Bronchial epithelial cell (primary cell): ENCODE measurements around the gene PRDX2. TPM values are rescaled to one million over a fixed set of nuclear protein-coding genes. Genes with fewer than 3 reads are reported as not detected.

ENCODE experiments used
- DNase-seq: peaks from one replicate; pipeline ENCODE4 v3.0.0-alpha.2; 2010; ENCODE audit warnings: low read depth
- FAIRE-seq: peaks from 2 replicates; lab custom pipeline; 2011; peaks lifted over from hg19 to GRCh38; lab: Jason Lieb, UNC
- H3K27me3 ChIP-seq: 2 replicates; pipeline ENCODE4 v1.5.1; 2011; ENCODE audit warnings: low read length; ENCODE audit not compliant: control insufficient read depth, insufficient read depth
- H3K36me3 ChIP-seq: 2 replicates; pipeline ENCODE4 v1.5.1; 2011; ENCODE audit warnings: low read length; ENCODE audit not compliant: control insufficient read depth, insufficient read depth
- H3K4me3 ChIP-seq: 2 replicates; pipeline ENCODE4 v1.5.1; 2011; ENCODE audit warnings: mild to moderate bottlenecking, low read depth, low read length, control low read depth
- CTCF ChIP-seq: IDR thresholded peaks from 2 replicates; pipeline ENCODE4 v1.5.1; 2011; ENCODE audit warnings: mild to moderate bottlenecking, moderate library complexity, low read length, control low read depth, inconsistent platforms; ENCODE audit not compliant: insufficient read depth, severe bottlenecking
- total RNA-seq: library from RNA; depleted of rRNA; stranded (reverse); fragments of >200 nt; gene quantifications from 2 replicates; pipeline ENCODE4 v1.2.1, GENCODE V29; 2014

PRDX2 gene
- total RNA-seq, 1 donor from 2014 or later: 157 TPM

GRCh38 chr19:12754465-12755196 lies 47.0 kb downstream of the PRDX2 start:
- H3K4me3 ChIP-seq: no peak overlapping the region
- no peaks in the 10 kb centered on the region for H3K36me3 ChIP-seq
- H3K27me3 ChIP-seq: peaks cover 3% of the 10 kb centered on the region
- DNase-seq (no peak), FAIRE-seq (no peak)
- TF ChIP-seq CTCF: no peak

- peaks cover 3% of the 10 kb centered on the region for H3K27me3 ChIP-seq
- H3K4me3 ChIP-seq: no peak overlapping the region
- no peak for TF ChIP-seq CTCF
- peaks cover 6% of the 10 kb centered on the region for H3K36me3 ChIP-seq
- FAIRE-seq (no peak), DNase-seq (no peak)
Observed at GRCh38 chr19:12752056-12752781, 49.4 kb downstream of the PRDX2 start.

- no peak within 1 kb of the TSS for H3K4me3 ChIP-seq
- DNase-seq (no peak), FAIRE-seq (no peak)
- H3K27me3 ChIP-seq: peaks cover 3% of the 10 kb centered on the region
- TF ChIP-seq CTCF: no peak
- peaks cover 9% of the 10 kb centered on the region for H3K36me3 ChIP-seq
Observed at GRCh38 chr19:12751635-12752034, 50.0 kb downstream of the PRDX2 start, which contains the start of gene BEST2. Gene BEST2 (plus strand): TSS chr19:12751791. CDS start chr19:12752593, 802 bp downstream.

- FAIRE-seq (peak; percentile 36), DNase-seq (peak; percentile 56)
- peaks cover 10% of the 10 kb centered on the region for H3K36me3 ChIP-seq
- TF ChIP-seq CTCF: no peak
- peaks cover 3% of the 10 kb centered on the region for H3K27me3 ChIP-seq
- no peak overlapping the region for H3K4me3 ChIP-seq
Observed at GRCh38 chr19:12750851-12751250, 50.7 kb downstream of the PRDX2 start.

- Histone ChIP-seq H3K4me3 (no peak overlapping the region), H3K36me3 (peaks cover 15% of the 10 kb centered on the region), H3K27me3 (peaks cover 3% of the 10 kb centered on the region)
- FAIRE-seq (no peak), DNase-seq (peak; percentile 79)
- no peak for TF ChIP-seq CTCF
Observed at GRCh38 chr19:12749938-12750521, 51.6 kb downstream of the PRDX2 start.
